GM21390 (cell line): ENCODE measurements around the gene TOE1.
"Not testable (repeated sequence)": the region's sequence is repeated elsewhere in the genome, so short reads cannot be mapped to it uniquely, and the experiment has no call there.

Source experiments
- ATAC-seq: cut with Tn5 transposase; IDR thresholded peaks from one replicate; pipeline ENCODE4 v1.9.1; 2021; ENCODE audit not compliant: unreplicated experiment

TOE1 gene

DNA sequence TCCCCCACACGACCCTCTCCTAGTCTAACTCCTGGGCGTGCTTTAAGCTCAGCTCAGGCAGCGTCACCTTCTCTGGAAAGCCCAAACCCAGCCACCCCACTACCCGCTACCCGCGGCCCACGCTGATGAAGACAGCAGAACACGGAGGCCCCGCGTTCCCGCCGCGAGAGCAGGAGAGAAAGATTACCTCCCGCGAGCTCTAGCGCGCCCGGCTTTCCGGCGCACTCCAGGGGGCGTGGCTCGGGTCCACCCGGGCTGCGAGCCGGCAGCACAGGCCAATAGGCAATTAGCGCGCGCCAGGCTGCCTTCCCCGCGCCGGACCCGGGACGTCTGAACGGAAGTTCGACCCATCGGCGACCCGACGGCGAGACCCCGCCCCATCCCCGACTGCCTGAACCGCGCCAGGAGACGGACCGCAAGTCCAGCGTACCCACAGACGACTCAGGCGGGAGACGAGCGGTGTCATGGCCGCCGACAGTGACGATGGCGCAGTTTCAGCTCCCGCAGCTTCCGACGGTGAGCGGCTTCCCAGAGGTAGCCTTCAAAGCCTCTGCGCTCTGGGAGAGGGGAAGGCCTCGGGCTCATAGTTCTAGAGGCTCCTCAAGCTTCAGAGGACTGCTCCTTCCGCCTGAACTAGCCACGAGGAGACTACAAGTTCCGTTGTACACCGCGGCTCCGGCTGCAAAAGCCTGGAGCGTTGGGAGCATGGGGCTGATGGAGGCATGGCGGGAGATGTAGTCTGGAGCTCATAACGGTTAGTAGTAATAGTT, at the start of gene TOE1, which contains the start of gene MUTYH:
Gene TOE1 (plus strand): TSS at position 382 of the 770 bp plus-strand sequence. CDS start 83 bp downstream, at position 465.
Gene MUTYH (minus strand): TSS at position 652 of the 770 bp plus-strand sequence. CDS start 5,935 bp downstream, outside the sequence.
- peak; percentile 70 for ATAC-seq

DNA sequence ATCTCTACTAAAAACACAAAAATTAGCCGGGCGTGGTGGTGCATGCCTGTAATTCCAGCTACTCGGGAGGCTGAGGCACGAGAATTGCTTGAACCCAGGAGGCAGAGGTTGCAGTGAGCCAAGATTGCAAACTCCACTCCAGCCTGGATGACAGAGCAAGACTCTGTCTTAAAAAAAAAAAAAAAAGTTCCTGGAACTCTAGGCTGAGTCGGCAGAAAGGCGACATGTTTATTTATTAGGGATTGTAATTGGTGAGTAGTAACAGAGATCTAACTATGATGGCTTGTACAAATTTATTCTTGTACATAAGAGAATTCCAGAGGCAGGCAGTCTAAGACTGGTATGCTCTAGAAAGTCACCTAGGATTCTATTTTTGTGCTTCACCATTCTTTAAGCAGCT, 49.0 kb upstream of the TOE1 start:
- not testable (repeated sequence) for ATAC-seq

DNA sequence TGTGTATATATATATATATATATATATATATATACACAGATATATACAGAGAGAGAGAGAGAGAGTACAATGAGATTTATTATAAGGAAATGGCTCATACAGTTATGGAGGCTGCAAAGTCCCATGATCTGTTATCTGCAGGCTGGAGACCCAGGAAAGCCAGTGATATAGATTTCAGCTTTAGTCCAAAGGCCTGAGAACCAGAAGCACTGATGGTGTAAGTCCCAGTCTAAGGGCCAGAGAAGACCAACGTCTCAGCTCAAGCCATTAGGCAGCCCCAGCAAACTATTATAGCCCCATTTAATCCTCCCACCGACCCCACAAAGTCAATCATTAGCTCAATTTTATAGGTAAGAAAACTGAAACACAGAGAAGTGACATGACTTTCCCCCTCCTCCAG, 48.3 kb upstream of the TOE1 start:
- no peak for ATAC-seq

GRCh38 chr1:45297666-45298356, 42.2 kb upstream of the TOE1 start:
- no peak for ATAC-seq

DNA sequence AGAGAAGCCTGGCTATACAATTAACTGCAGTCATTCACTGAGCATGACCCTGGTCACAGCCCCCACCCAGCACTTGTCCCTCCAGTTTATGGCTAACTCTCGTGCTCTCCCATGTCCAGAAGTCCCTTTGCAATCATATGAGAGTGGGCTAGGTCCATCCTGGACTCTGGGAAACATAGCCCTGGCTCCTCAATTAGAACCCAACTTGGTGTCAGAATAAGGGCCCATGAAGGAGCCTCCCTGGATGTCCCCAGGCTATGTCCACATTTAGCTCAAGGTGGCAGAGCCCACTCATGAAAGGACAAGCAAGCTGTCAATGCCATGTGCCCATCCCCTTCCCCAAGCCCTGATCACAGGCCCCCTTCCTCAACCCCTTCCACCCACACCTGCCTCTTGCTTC, 40.7 kb upstream of the TOE1 start:
- ATAC-seq, result no peak

GRCh38 chr1:45299981-45300668, 39.8 kb upstream of the TOE1 start:
- ATAC-seq, result no peak

DNA sequence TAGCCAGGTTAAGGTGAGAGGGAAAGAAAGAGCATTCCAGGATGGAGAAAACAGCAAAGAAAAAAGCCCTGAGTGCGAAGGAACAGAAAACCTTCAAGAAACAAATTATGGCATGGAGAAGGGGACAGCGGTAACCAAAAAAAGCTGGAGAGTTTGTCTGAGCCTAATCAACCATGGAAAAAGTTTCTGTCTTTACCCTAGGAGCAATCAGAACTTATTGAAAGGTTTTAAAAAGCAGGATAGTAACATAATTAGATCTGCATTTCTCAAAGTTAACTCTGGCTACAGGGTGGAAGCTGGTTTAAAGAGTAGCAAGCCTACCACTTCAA, 39.3 kb upstream of the TOE1 start:
- ATAC-seq, result no peak

GRCh38 chr1:45302505-45303150, 37.3 kb upstream of the TOE1 start:
- no peak for ATAC-seq

GRCh38 chr1:45303520-45304310, 36.3 kb upstream of the TOE1 start:
- ATAC-seq, result peak; percentile 67

- peak; percentile 9 for ATAC-seq
These were observed 35.5 kb upstream of the TOE1 start for GRCh38 chr1:45304311-45305081.

DNA sequence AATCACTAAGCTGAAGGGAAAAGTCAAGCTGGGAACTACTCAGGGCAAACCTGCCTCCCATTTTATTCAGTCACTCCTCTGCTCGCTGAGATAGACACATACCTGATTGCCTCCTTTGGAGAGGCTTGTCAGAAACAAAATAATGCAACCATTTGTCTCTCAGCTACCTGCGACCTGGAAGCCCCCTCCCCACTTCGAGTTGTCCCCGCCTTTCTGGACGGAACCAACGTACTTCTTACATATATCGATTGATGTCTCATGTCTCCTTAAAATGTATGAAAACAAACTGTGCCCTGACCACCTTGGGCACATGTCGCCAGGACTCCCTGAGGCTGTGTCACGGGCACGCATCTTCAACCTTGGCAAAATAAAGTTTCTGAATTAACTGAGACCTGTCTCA, 34.7 kb upstream of the TOE1 start:
- ATAC-seq, result no peak

- ATAC-seq, result no peak
These were observed 33.7 kb upstream of the TOE1 start for GRCh38 chr1:45306319-45306718.

GRCh38 chr1:45306905-45307304, 33.1 kb upstream of the TOE1 start:
- ATAC-seq, result no peak

DNA sequence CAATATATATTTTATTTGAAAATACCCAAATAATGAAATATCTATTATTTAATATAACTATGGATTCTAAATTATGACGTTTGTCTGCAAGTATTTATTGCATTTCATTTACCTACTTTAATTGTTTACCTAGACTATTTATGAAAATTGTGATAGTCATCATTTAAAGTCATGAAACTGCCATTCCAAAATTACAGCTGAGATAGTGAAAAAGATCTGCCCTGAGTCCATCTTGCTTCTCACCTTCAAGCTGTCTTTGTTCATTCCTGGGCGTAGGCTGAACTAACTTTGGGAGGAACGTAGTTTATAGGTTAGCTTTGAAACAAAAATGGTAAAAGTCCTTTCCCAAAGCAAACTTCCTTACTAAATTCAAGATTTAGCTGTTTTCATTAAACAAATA, 25.7 kb upstream of the TOE1 start:
- ATAC-seq, result no peak

DNA sequence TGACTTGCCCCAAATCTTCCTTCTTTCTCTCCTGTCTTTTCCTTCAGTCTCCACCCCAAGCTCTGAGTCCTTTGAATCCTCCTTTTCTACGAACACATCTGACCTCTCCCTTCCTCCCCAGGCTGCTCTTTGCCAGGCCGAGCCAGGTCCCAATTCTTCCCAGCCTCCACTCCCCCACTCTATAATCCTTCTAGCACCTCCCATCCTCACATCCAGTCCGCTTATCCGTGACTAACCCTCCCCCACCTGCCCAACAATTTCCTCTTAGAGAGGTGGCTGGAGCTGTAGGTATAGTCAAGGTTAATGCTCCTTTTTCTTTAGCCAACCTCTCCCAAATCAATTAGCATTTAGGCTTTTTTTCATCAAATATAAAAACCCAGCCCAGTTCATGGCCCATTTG, 22.8 kb upstream of the TOE1 start:
- ATAC-seq, result no peak

DNA sequence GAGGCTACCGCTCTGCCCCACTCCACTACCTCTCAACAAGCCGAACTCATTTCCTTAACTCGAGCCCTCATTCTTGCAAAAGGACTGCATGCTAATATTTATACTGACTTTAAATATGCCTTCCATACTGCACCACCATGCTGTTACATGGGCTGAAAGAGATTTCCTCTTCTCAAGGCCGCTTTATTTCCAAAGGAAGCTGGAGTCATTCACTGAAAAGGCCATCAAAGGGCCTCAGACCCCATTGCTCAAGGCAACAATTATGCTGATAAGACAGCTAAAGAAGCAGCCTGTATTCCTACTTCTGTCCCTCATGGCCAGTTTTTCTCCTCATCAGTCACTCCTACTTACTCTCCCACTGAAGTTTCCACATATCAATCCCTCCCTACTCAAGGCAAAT, 20.2 kb upstream of the TOE1 start:
- ATAC-seq, result no peak

DNA sequence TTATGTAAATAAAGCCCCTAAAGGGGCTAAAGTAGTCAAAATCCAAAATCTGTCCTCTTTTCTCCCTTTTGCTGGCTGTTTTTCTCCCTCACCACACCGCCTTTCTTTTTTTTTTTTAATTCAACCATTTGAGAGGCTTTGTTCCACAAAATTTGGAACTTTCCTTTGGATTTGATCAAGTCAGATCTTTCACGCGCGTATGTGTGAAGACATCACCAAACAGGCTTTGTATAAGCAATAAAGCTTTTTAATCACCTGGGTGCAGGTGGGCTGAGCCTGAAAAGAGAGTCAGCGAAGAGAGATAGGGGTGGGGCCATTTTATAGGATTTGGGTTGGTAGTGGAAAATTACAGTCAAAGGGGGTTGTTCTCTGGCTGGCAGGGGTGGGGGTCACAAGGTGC, 18.5 kb upstream of the TOE1 start:
- ATAC-seq, result no peak

- no peak for ATAC-seq
These were observed 17.4 kb upstream of the TOE1 start for GRCh38 chr1:45322486-45323040.

GRCh38 chr1:45325851-45326506, 14.0 kb upstream of the TOE1 start:
- no peak for ATAC-seq
